Upper lobe of right lung (tissue), 1 donor: ENCODE data around the gene RUNDC3A. TPM values are rescaled to one million over a fixed set of nuclear protein-coding genes. Genes with fewer than 3 reads are reported as not detected.
A peak's percentile ranks its signal among the peaks of the same experiment; 100 is the strongest.

Experiments used
- ATAC-seq: fragments of 200-7000 bp; cut with Tn5 transposase; one replicate; pipeline ENCODE4 v1.9.1; 2020; ENCODE audit warnings: mild to moderate bottlenecking, moderate library complexity
- DNase-seq: peaks from one replicate; pipeline ENCODE4 v3.0.0-alpha.2; 2020
- H3K27ac ChIP-seq: fragments of 200-600 bp; one replicate; pipeline ENCODE4 v1.8.0; 2022
- H3K27me3 ChIP-seq: fragments of 200-600 bp; one replicate; pipeline ENCODE4 v1.8.0; 2022; ENCODE audit warnings: mild to moderate bottlenecking
- H3K36me3 ChIP-seq: fragments of 200-600 bp; one replicate; pipeline ENCODE4 v1.8.0; 2022
- H3K4me1 ChIP-seq: fragments of 200-600 bp; one replicate; pipeline ENCODE4 v1.8.0; 2022
- H3K4me3 ChIP-seq: fragments of 200-600 bp; one replicate; pipeline ENCODE4 v1.8.0; 2022; ENCODE audit warnings: mild to moderate bottlenecking
- H3K9me3 ChIP-seq: fragments of 200-600 bp; one replicate; pipeline ENCODE4 v1.8.0; 2022
- intact Hi-C: fragments of 100-400 bp; cut with DNase I; formaldehyde crosslinking; loops from one replicate; pipeline ENCODE4 v1.11.0; 2022
- total RNA-seq: library from RNA; stranded (reverse); fragmentation: NEBNext Ultra II Directional; extraction: Animal tissue kit (Norgen Biotek cat#: 25700); gene quantifications from one replicate; pipeline ENCODE4 v1.2.1, GENCODE V29; 2021
- TF ChIP-seq, protein P1 (sequence below): fragments of 200-600 bp; IDR thresholded peaks from one replicate; pipeline ENCODE4 v1.8.0; 2022; ENCODE audit warnings: antibody characterized with exemption
- donor health status: DM: no; HTN: yes; CAD: no; lungs with severe emphysema.

Gene RUNDC3A
- total RNA-seq, 1 donor from 2014 or later = 0.32 TPM

DNA sequence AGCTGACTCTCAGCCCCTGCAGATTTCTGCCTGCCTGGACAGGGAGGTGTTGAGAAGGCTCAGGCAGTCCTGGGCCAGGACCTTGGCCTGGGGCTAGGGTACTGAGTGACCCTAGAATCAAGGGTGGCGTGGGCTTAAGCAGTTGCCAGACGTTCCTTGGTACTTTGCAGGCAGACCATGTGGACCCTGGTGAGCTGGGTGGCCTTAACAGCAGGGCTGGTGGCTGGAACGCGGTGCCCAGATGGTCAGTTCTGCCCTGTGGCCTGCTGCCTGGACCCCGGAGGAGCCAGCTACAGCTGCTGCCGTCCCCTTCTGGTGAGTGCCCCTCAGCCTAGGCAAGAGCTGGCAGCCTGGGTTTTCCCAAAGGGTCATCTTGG is 40.6 kb downstream of the RUNDC3A start:
- peaks cover 6% of the 10 kb centered on the region for H3K4me1 ChIP-seq
- no peaks in the 10 kb centered on the region for H3K27me3 ChIP-seq
- H3K36me3 ChIP-seq = peaks cover 39% of the 10 kb centered on the region
- H3K4me3 ChIP-seq = no peak overlapping the region
- no peak overlapping the region for H3K27ac ChIP-seq
- no peaks in the 10 kb centered on the region for H3K9me3 ChIP-seq
- TF ChIP-seq, protein P1, sequence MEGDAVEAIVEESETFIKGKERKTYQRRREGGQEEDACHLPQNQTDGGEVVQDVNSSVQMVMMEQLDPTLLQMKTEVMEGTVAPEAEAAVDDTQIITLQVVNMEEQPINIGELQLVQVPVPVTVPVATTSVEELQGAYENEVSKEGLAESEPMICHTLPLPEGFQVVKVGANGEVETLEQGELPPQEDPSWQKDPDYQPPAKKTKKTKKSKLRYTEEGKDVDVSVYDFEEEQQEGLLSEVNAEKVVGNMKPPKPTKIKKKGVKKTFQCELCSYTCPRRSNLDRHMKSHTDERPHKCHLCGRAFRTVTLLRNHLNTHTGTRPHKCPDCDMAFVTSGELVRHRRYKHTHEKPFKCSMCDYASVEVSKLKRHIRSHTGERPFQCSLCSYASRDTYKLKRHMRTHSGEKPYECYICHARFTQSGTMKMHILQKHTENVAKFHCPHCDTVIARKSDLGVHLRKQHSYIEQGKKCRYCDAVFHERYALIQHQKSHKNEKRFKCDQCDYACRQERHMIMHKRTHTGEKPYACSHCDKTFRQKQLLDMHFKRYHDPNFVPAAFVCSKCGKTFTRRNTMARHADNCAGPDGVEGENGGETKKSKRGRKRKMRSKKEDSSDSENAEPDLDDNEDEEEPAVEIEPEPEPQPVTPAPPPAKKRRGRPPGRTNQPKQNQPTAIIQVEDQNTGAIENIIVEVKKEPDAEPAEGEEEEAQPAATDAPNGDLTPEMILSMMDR = no peak
- ATAC-seq = no peak
- no peak for DNase-seq
- intact Hi-C loops = no loop called here

DNA sequence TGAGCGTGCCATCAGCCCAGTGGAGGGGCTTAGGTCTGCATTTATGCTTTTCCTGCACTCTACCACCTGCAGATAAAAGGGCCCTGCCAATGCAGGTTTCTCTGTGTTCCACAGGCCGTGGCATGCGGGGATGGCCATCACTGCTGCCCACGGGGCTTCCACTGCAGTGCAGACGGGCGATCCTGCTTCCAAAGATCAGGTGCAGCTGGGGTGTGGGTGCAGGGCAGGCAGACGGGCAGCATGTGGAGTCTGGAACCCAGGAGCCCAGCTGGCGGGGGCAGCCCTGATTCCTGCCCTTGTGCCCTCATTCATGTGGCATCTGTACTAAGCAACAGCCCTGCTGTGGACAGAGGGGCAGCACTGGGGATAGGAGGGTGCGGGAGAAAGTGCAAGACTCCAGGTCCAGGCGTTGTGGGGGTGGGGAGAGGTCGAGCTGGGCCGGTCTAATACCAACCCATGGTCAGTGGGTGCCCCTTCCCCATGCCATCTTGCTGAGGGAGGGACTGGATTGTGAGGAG is 41.2 kb downstream of the RUNDC3A start:
- Histone ChIP-seq H3K27ac (no peak overlapping the region), H3K4me1 (peaks cover 6% of the 10 kb centered on the region), H3K4me3 (no peak overlapping the region), H3K27me3 (no peaks in the 10 kb centered on the region), H3K36me3 (peaks cover 39% of the 10 kb centered on the region), H3K9me3 (no peaks in the 10 kb centered on the region)
- intact Hi-C loops = no loop called here
- DNase-seq (no peak), ATAC-seq (no peak)
- TF ChIP-seq, protein P1 = no peak

DNA sequence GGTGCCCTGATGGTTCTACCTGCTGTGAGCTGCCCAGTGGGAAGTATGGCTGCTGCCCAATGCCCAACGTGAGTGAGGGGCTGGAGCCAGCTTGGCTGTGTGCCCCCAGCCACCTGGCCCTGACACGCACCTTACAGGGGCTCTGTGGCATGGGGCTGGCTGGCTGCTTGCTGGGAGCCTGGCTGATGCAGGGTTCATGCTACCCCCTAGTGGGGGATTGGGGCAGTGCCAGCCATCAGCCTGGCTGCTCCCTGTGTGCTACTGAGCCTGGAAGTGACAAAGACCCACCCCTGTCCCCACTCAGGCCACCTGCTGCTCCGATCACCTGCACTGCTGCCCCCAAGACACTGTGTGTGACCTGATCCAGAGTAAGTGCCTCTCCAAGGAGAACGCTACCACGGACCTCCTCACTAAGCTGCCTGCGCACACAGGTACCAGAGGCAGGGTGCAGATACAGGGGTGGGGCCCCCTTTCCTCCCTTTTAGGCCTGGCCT is 42.4 kb downstream of the RUNDC3A start:
- DNase-seq (peak; percentile 83), ATAC-seq (peak; percentile 68)
- intact Hi-C loops = no loop called here
- H3K27ac ChIP-seq = no peak overlapping the region
- H3K9me3 ChIP-seq = no peaks in the 10 kb centered on the region
- no peaks in the 10 kb centered on the region for H3K27me3 ChIP-seq
- H3K4me3 ChIP-seq = no peak overlapping the region
- H3K36me3 ChIP-seq = peaks cover 39% of the 10 kb centered on the region
- TF ChIP-seq, protein P1 = peak; percentile 77
- H3K4me1 ChIP-seq = peaks cover 6% of the 10 kb centered on the region

DNA sequence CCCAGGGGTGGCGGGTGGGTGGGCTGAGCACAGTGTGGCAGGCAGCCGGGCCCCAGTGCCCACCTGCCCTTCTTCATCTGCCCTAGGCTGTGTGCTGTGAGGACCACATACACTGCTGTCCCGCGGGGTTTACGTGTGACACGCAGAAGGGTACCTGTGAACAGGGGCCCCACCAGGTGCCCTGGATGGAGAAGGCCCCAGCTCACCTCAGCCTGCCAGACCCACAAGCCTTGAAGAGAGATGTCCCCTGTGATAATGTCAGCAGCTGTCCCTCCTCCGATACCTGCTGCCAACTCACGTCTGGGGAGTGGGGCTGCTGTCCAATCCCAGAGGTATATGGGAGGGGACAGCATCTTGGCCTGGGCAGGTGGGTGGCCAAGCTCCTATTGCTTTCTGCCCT is 43.1 kb downstream of the RUNDC3A start:
- H3K27ac ChIP-seq = no peak overlapping the region
- H3K4me1 ChIP-seq = peaks cover 6% of the 10 kb centered on the region
- H3K4me3 ChIP-seq = no peak overlapping the region
- TF ChIP-seq, protein P1 = no peak
- no peaks in the 10 kb centered on the region for H3K27me3 ChIP-seq
- DNase-seq = no peak
- intact Hi-C loops = no loop called here
- no peak for ATAC-seq
- H3K36me3 ChIP-seq = peaks cover 39% of the 10 kb centered on the region
- no peaks in the 10 kb centered on the region for H3K9me3 ChIP-seq

DNA sequence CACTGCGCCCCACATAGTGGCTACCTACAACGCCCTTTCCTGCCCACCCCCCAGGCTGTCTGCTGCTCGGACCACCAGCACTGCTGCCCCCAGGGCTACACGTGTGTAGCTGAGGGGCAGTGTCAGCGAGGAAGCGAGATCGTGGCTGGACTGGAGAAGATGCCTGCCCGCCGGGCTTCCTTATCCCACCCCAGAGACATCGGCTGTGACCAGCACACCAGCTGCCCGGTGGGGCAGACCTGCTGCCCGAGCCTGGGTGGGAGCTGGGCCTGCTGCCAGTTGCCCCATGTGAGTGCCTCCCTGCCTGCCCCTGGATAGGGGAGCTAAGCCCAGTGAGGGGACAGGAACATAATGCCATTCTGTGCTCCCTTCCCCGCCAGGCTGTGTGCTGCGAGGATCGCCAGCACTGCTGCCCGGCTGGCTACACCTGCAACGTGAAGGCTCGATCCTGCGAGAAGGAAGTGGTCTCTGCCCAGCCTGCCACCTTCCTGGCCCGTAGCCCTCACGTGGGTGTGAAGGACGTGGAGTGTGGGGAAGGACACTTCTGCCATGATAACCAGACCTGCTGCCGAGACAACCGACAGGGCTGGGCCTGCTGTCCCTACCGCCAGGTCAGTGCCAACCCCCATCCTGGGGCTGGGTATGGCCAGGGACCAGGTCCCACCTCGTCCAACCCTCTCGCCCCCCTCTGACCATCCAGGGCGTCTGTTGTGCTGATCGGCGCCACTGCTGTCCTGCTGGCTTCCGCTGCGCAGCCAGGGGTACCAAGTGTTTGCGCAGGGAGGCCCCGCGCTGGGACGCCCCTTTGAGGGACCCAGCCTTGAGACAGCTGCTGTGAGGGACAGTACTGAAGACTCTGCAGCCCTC is 43.8 kb downstream of the RUNDC3A start:
- DNase-seq (no peak), ATAC-seq (no peak)
- Histone ChIP-seq H3K9me3 (no peaks in the 10 kb centered on the region), H3K27me3 (no peaks in the 10 kb centered on the region), H3K4me3 (no peak overlapping the region), H3K36me3 (peaks cover 39% of the 10 kb centered on the region), H3K4me1 (peaks cover 2% of the 10 kb centered on the region), H3K27ac (no peak overlapping the region)
- TF ChIP-seq, protein P1 = no peak
- intact Hi-C loops = no loop called here
